IMR-90 (cell line): ENCODE data around the gene RGS17. TPM values are rescaled to one million over a fixed set of nuclear protein-coding genes. Genes with fewer than 3 reads are reported as not detected.

Experiments
- ATAC-seq: fragments of 200-7000 bp; cut with Tn5 transposase; 2 replicates; pipeline ENCODE4 v1.9.1; 2020; ENCODE audit warnings: low read depth, mild to moderate bottlenecking, moderate library complexity
- BruUV-seq: library from RNA; stranded (reverse); fragments of 400-500 nt; replicated peaks from 2 replicates; lab custom pipeline; 2021; lab: Mats Ljungman, UMichigan
- CTCF ChIA-PET: fragments of 300-600 bp; formaldehyde crosslinking; extraction: SDS; loops from one replicate; lab custom pipeline; 2021; ENCODE audit warnings: antibody characterized with exemption; lab: Yijun Ruan, JAX
- POLR2A ChIA-PET: fragments of 300-600 bp; sonication (Branson Sonifier 250); formaldehyde crosslinking; loops from one replicate; lab custom pipeline; 2022; ENCODE audit warnings: antibody characterized with exemption; ENCODE audit not compliant: unreplicated experiment; lab: Charles Lee
- DNase-seq: peaks from one replicate; pipeline ENCODE4 v3.0.0; 2013
- H2AFZ ChIP-seq: replicated peaks from 2 replicates; pipeline ENCODE3; 2013; ENCODE audit warnings: low read length, mild to moderate bottlenecking; ENCODE audit not compliant: poor library complexity
- H2AK5ac ChIP-seq: 2 replicates; pipeline ENCODE4 v1.6.1; 2013; ENCODE audit warnings: low read depth, low read length, inconsistent platforms
- H2AK9ac ChIP-seq: replicated peaks from 2 replicates; pipeline ENCODE3; 2013; ENCODE audit warnings: mild to moderate bottlenecking, low read depth, low read length, moderate library complexity; ENCODE audit not compliant: poor library complexity
- H2BK120ac ChIP-seq: 2 replicates; pipeline ENCODE4 v1.6.1; 2013; ENCODE audit warnings: low read depth, low read length, inconsistent platforms
- H2BK15ac ChIP-seq: 3 replicates; pipeline ENCODE4 v1.6.1; 2013; ENCODE audit warnings: low read depth, low read length, inconsistent platforms
- H2BK20ac ChIP-seq: 2 replicates; pipeline ENCODE4 v1.6.1; 2013; ENCODE audit warnings: low read depth, mild to moderate bottlenecking, inconsistent platforms, low read length, moderate library complexity
- H2BK5ac ChIP-seq: 2 replicates; pipeline ENCODE4 v1.6.1; 2013; ENCODE audit warnings: mild to moderate bottlenecking, low read depth, low read length, inconsistent platforms; ENCODE audit not compliant: poor library complexity, severe bottlenecking
- H3K14ac ChIP-seq: replicated peaks from 2 replicates; pipeline ENCODE4 v1.6.1; 2013; ENCODE audit warnings: low read depth, low read length, inconsistent platforms
- H3K18ac ChIP-seq: 2 replicates; pipeline ENCODE4 v1.6.1; 2013; ENCODE audit warnings: low read depth, low read length, control low read depth
- H3K23ac ChIP-seq: 2 replicates; pipeline ENCODE4 v1.6.1; 2013; ENCODE audit warnings: low read depth, low read length, inconsistent platforms
- H3K27ac ChIP-seq: 2 replicates; pipeline ENCODE4 v1.5.1; 2013; ENCODE audit warnings: mild to moderate bottlenecking, control low read depth, low read length; ENCODE audit not compliant: insufficient read depth
- H3K27me3 ChIP-seq: 2 replicates; pipeline ENCODE4 v1.6.1; 2013; ENCODE audit warnings: low read length; ENCODE audit not compliant: control insufficient read depth, insufficient read depth
- H3K36me3 ChIP-seq: 2 replicates; pipeline ENCODE4 v1.6.1; 2013; ENCODE audit warnings: low read length, mixed read lengths; ENCODE audit not compliant: control insufficient read depth, insufficient read depth
- H3K4ac ChIP-seq: 2 replicates; pipeline ENCODE4 v1.6.1; 2013; ENCODE audit warnings: low read depth, low read length, inconsistent platforms
- H3K4me1 ChIP-seq: 2 replicates; pipeline ENCODE4 v1.6.1; 2013; ENCODE audit warnings: low read length, mixed read lengths; ENCODE audit not compliant: control insufficient read depth, insufficient read depth
- H3K4me2 ChIP-seq: 2 replicates; pipeline ENCODE4 v1.6.1; 2013; ENCODE audit warnings: low read depth, mild to moderate bottlenecking, control low read depth, low read length, moderate library complexity
- H3K4me3 ChIP-seq: 2 replicates; pipeline ENCODE4 v1.5.1; 2013; ENCODE audit warnings: low read depth, mild to moderate bottlenecking, control low read depth, low read length, moderate library complexity; ENCODE audit not compliant: insufficient read depth
- H3K56ac ChIP-seq: 2 replicates; pipeline ENCODE4 v1.6.1; 2013; ENCODE audit warnings: low read length, inconsistent platforms; ENCODE audit not compliant: insufficient read depth; ENCODE audit errors: extremely low read depth
- H3K79me1 ChIP-seq, 2 experiments: 2 replicates each; pipeline ENCODE4 v1.6.1; 2013; ENCODE audit warnings: low read length in 2 of 2, inconsistent platforms in 1 of 2, low read depth in 1 of 2
- H3K9ac ChIP-seq: 2 replicates; pipeline ENCODE4 v1.6.1; 2013; ENCODE audit warnings: low read depth, low read length, control low read depth
- H3K9me1 ChIP-seq: 2 replicates; pipeline ENCODE4 v1.6.1; 2013; ENCODE audit warnings: low read length, inconsistent platforms; ENCODE audit not compliant: insufficient read depth
- H3K9me3 ChIP-seq: 2 replicates; pipeline ENCODE4 v1.6.1; 2013; ENCODE audit warnings: low read length; ENCODE audit not compliant: control insufficient read depth, insufficient read depth
- H4K20me1 ChIP-seq: 2 replicates; pipeline ENCODE4 v1.6.1; 2013; ENCODE audit warnings: low read length, inconsistent platforms; ENCODE audit not compliant: insufficient read depth
- H4K5ac ChIP-seq: 2 replicates; pipeline ENCODE4 v1.6.1; 2013; ENCODE audit warnings: mild to moderate bottlenecking, low read depth, low read length, control low read depth
- H4K8ac ChIP-seq, 2 experiments: 2 replicates each; pipeline ENCODE4 v1.6.1; 2013; ENCODE audit warnings: low read depth in 2 of 2, low read length in 2 of 2, control low read depth in 1 of 2, inconsistent platforms in 1 of 2
- H4K91ac ChIP-seq: 2 replicates; pipeline ENCODE4 v1.6.1; 2013; ENCODE audit warnings: low read depth, low read length, inconsistent platforms; ENCODE audit not compliant: insufficient read depth
- BHLHE40 ChIP-seq: fragments of 150-350 bp; IDR thresholded peaks from 2 replicates; pipeline ENCODE4 v1.6.1; 2016; ENCODE audit warnings: mild to moderate bottlenecking, low read depth, low read length
- CEBPB ChIP-seq: IDR thresholded peaks from 2 replicates; pipeline ENCODE4 v1.6.1; 2012; ENCODE audit warnings: low read depth, low read length, improper control_type of control experiment
- CHD1 ChIP-seq: IDR thresholded peaks from 2 replicates; pipeline ENCODE4 v1.6.1; 2012; ENCODE audit warnings: low read depth, low read length, improper control_type of control experiment
- FOS ChIP-seq: fragments of 150-350 bp; IDR thresholded peaks from 2 replicates; pipeline ENCODE4 v1.6.1; 2016; ENCODE audit warnings: low read depth, low read length
- MAFK ChIP-seq: IDR thresholded peaks from 2 replicates; pipeline ENCODE4 v1.6.1; 2012; ENCODE audit warnings: low read depth, low read length, improper control_type of control experiment
- MAZ ChIP-seq: IDR thresholded peaks from 2 replicates; pipeline ENCODE4 v1.6.1; 2012; ENCODE audit warnings: low read depth, mild to moderate bottlenecking, low read length, improper control_type of control experiment, moderate library complexity, borderline replicate concordance
- MXI1 ChIP-seq: IDR thresholded peaks from 2 replicates; pipeline ENCODE4 v1.6.1; 2012; ENCODE audit warnings: low read depth, mild to moderate bottlenecking, low read length, moderate library complexity, borderline replicate concordance
- RCOR1 ChIP-seq: IDR thresholded peaks from 2 replicates; pipeline ENCODE4 v1.6.1; 2012; ENCODE audit warnings: mild to moderate bottlenecking, low read length, improper control_type of control experiment; ENCODE audit not compliant: insufficient replicate concordance
- RFX5 ChIP-seq: IDR thresholded peaks from 2 replicates; pipeline ENCODE4 v1.8.0; 2012; ENCODE audit warnings: low read depth, mild to moderate bottlenecking, low read length, moderate library complexity
- SMC3 ChIP-seq: fragments of 150-350 bp; IDR thresholded peaks from 2 replicates; pipeline ENCODE4 v1.6.1; 2016; ENCODE audit warnings: low read depth, mild to moderate bottlenecking, antibody characterized with exemption, low read length, moderate library complexity
- USF2 ChIP-seq: fragments of 150-350 bp; IDR thresholded peaks from 2 replicates; pipeline ENCODE4 v1.6.1; 2017; ENCODE audit warnings: mild to moderate bottlenecking, antibody characterized with exemption, low read length, low read depth
- WGBS, 2 experiments: methylation state at CpG; one replicate each; pipeline versions ENCODE4 v1.1.5 to v1.1.7; 2013; ENCODE audit warnings: missing lambda C conversion rate in 2 of 2; ENCODE audit not compliant: insufficient read length in 1 of 2; ENCODE audit errors: extremely low coverage in 2 of 2; 5-methylcytosine and 5-hydroxymethylcytosine counted together
- dilution Hi-C: fragments of 300-500 bp; cut with HindIII; formaldehyde crosslinking; loops from one replicate; pipeline ENCODE4 v1.14.3; 2018; ENCODE audit warnings: low sequenced_read_pairs; ENCODE audit not compliant: unreplicated experiment
- in situ Hi-C: fragments of 300-500 bp; cut with MboI; formaldehyde crosslinking; loops from 3 replicates; pipeline ENCODE4 v1.14.3; 2019; ENCODE audit warnings: low sequenced_read_pairs, inconsistent platforms, mixed read lengths
- intact Hi-C: fragments of 100-400 bp; cut with micrococcal nuclease; formaldehyde crosslinking; loops from 2 replicates; pipeline ENCODE4 v1.10.0; 2022
- polyA plus RNA-seq, 3 experiments: library from polyadenylated mRNA; depleted of rRNA; stranded (reverse); fragments of >200 nt; gene quantifications; 2 replicates each; pipeline ENCODE4 v1.2.3, GENCODE V29; 2012; ENCODE audit warnings: low replicate concordance in 1 of 3
- total RNA-seq: library from RNA; depleted of rRNA; stranded (reverse); fragments of >200 nt; gene quantifications from 2 replicates; pipeline ENCODE4 v1.2.3, GENCODE V29; 2012
- TF ChIP-seq, protein P1 (sequence below): conservative IDR thresholded peaks from 2 replicates; pipeline ENCODE4 v1.5.1; 2012; ENCODE audit warnings: mild to moderate bottlenecking, low read depth, low read length, improper control_type of control experiment

RGS17 gene
- total and polyA plus RNA-seq, 2 of the 4 experiments (the other 2 are of a cell fraction): 0.75 to 1.4 TPM

GRCh38 chr6:153015094-153015640, 115.9 kb downstream of the RGS17 start:
- Histone ChIP-seq H3K79me1 (no peaks in the 10 kb centered on the region), H3K4me3 (no peak overlapping the region), H2AK5ac (no peak overlapping the region), H4K20me1 (no peaks in the 10 kb centered on the region), H2AFZ (no peak overlapping the region), H3K23ac (no peak overlapping the region), H3K4ac (no peak overlapping the region), H3K9ac (no peak overlapping the region), H2AK9ac (no peak overlapping the region), H3K27me3 (no peaks in the 10 kb centered on the region), H2BK15ac (no peak overlapping the region), H3K56ac (no peak overlapping the region), H2BK5ac (no peak overlapping the region), H3K4me2 (no peak overlapping the region), H2BK20ac (no peak overlapping the region), H4K91ac (no peak overlapping the region), H3K27ac (no peak overlapping the region), H3K9me3 (no peaks in the 10 kb centered on the region), H4K5ac (no peak overlapping the region), H4K8ac (no peak overlapping the region), H2BK120ac (no peak overlapping the region), H3K4me1 (peaks cover 2% of the 10 kb centered on the region; the same call in 1 of the 2 replicates), H3K18ac (no peak overlapping the region), H3K36me3 (0 out of 2 replicates have a peak, but pooled peaks cover 2% of the 10 kb centered on the region), H3K14ac (no peak overlapping the region), H3K9me1 (peaks cover 4% of the 10 kb centered on the region; the same call in 1 of the 2 replicates)
- ChIA-PET CTCF (no interaction called here), POLR2A (no interaction called here)
- in situ Hi-C loops: no loop called here
- no peak for ATAC-seq
- no peak for DNase-seq
- dilution Hi-C loops: no loop called here
- intact Hi-C loops: no loop called here
- no peak for TF ChIP-seq MXI1
- no peak for TF ChIP-seq SMC3
- TF ChIP-seq RFX5: no peak
- TF ChIP-seq RCOR1: no peak
- TF ChIP-seq MAFK: no peak
- no peak for TF ChIP-seq USF2
- TF ChIP-seq, protein P1, sequence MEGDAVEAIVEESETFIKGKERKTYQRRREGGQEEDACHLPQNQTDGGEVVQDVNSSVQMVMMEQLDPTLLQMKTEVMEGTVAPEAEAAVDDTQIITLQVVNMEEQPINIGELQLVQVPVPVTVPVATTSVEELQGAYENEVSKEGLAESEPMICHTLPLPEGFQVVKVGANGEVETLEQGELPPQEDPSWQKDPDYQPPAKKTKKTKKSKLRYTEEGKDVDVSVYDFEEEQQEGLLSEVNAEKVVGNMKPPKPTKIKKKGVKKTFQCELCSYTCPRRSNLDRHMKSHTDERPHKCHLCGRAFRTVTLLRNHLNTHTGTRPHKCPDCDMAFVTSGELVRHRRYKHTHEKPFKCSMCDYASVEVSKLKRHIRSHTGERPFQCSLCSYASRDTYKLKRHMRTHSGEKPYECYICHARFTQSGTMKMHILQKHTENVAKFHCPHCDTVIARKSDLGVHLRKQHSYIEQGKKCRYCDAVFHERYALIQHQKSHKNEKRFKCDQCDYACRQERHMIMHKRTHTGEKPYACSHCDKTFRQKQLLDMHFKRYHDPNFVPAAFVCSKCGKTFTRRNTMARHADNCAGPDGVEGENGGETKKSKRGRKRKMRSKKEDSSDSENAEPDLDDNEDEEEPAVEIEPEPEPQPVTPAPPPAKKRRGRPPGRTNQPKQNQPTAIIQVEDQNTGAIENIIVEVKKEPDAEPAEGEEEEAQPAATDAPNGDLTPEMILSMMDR: no peak
- TF ChIP-seq MAZ: no peak
- TF ChIP-seq CHD1: no peak
- TF ChIP-seq CEBPB: no peak
- no peak for TF ChIP-seq FOS
- no peak for TF ChIP-seq BHLHE40
- BruUV-seq: no TSS peak
- WGBS, 2 experiments: no CpG with 5 or more reads among the region's 4 CpGs
